Fibroblast of peridontal ligament (primary cell): ENCODE measurements around the gene MAP4K4.
A peak's percentile ranks its signal among the peaks of the same experiment; 100 is the strongest.

ENCODE experiments used
- DNase-seq: peaks from one replicate; pipeline ENCODE4 v3.0.0-alpha.2; 2010; ENCODE audit errors: extremely low read depth

Gene MAP4K4

GRCh38 chr2:101697124-101698013, at the start of gene MAP4K4:
TSS of gene MAP4K4 (plus strand) at chr2:101697707. CDS start at chr2:101698081, 374 bp downstream.
- DNase-seq, result peak; percentile 83

- no peak for DNase-seq
These were observed 44.0 kb upstream of the MAP4K4 start for GRCh38 chr2:101653469-101653868.

- peak; percentile 55 for DNase-seq
These were observed 41.6 kb upstream of the MAP4K4 start for GRCh38 chr2:101655702-101656422.

- no peak for DNase-seq
These were observed 39.7 kb upstream of the MAP4K4 start for GRCh38 chr2:101657787-101658186.

GRCh38 chr2:101658387-101658786, 39.1 kb upstream of the MAP4K4 start:
- DNase-seq, result no peak

- DNase-seq, result no peak
These were observed 32.2 kb upstream of the MAP4K4 start for GRCh38 chr2:101665312-101665711.

- no peak for DNase-seq
These were observed 29.7 kb upstream of the MAP4K4 start for GRCh38 chr2:101667823-101668222.

- no peak for DNase-seq
These were observed 25.5 kb upstream of the MAP4K4 start for GRCh38 chr2:101672047-101672446.

- DNase-seq, result no peak
These were observed 23.6 kb upstream of the MAP4K4 start for GRCh38 chr2:101673920-101674319.

GRCh38 chr2:101675512-101675911, 22.0 kb upstream of the MAP4K4 start:
- no peak for DNase-seq

- DNase-seq, result no peak
These were observed 20.8 kb upstream of the MAP4K4 start for GRCh38 chr2:101676674-101677073.

- no peak for DNase-seq
These were observed 19.8 kb upstream of the MAP4K4 start for GRCh38 chr2:101677658-101678057.

GRCh38 chr2:101678379-101678778, 19.1 kb upstream of the MAP4K4 start:
- no peak for DNase-seq

- DNase-seq, result peak; percentile 89
These were observed 18.3 kb upstream of the MAP4K4 start for GRCh38 chr2:101679037-101679726.

- peak; percentile 37 for DNase-seq
These were observed 17.6 kb upstream of the MAP4K4 start for GRCh38 chr2:101679801-101680487.

GRCh38 chr2:101682311-101682710, 15.2 kb upstream of the MAP4K4 start:
- no peak for DNase-seq

GRCh38 chr2:101684313-101684712, 13.2 kb upstream of the MAP4K4 start:
- DNase-seq, result no peak

- no peak for DNase-seq
These were observed 9.2 kb upstream of the MAP4K4 start for GRCh38 chr2:101688261-101688660.

GRCh38 chr2:101689114-101689825, 8.2 kb upstream of the MAP4K4 start:
- DNase-seq, result no peak

GRCh38 chr2:101690547-101691152, 6.9 kb upstream of the MAP4K4 start:
- DNase-seq, result no peak

- DNase-seq, result no peak
These were observed 5.5 kb upstream of the MAP4K4 start for GRCh38 chr2:101692041-101692440.
